DMS114 treated with DMSO at 0.1 percent for 48 hours (cell line): ENCODE data around the gene GALE.
"Not testable (repeated sequence)": the region's sequence is repeated elsewhere in the genome, so short reads cannot be mapped to it uniquely, and the experiment has no call there.

Source experiments
- DNase-seq: peaks from one replicate; lab custom pipeline; 2025; ENCODE audit not compliant: unreplicated experiment; lab: John Stamatoyannopoulos, UW

Gene GALE

DNA sequence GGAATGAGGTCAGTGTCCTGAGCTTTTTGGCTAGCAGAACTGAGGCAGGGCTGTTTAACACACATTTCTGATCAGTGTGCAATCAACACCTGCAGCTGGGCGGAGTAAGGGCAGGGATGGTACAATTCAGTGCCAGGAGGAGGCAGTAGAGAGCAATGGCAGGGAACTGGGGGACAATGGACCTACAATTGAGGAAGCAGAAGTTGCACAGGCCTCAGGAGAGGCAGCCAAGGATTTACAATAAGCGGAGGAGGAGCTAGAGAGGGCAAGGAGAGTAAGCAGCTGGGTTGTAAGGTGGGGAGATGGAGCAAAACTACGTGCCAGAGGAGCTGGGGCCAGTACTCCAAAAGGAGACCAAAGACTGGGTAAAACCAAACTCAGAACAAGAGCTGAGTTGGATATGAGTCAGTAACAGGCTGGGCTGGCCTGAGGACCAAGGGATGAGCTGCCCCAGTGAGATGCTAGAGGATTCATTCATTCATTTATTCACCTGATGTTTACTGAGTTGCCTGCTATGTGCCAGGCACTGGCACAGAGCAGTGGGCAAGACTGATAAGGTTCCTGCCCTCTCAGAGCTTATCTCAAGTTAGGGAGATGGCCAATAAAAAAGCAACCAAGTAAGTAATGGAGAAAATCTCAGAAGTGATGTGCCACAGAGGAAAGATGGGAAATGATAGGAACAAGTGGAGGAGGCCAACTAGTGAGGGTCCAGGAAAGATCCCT, 10.4 kb upstream of the GALE start:
- DNase-seq, result no peak

DNA sequence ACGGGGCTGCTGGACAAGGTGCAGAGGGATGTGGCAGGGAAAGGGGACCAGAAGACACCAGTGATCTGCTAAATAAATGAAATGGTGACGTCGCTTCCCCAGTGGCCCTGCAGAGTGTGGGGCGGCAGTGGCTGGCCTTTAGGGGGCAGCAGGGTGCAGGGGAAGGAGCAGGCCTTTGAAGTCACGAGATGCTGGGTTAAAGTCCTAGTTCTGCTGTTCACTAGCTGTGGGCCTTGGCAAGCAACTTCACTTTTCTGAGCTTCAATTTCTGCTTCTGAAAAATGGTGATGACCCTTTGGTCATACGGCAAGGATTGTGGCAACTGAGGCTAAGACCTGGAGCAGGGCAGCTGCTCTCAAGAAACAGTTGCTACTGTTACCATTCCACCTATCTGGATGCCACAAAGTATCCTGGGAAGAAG, 9.2 kb upstream of the GALE start:
- peak; percentile 56 for DNase-seq

DNA sequence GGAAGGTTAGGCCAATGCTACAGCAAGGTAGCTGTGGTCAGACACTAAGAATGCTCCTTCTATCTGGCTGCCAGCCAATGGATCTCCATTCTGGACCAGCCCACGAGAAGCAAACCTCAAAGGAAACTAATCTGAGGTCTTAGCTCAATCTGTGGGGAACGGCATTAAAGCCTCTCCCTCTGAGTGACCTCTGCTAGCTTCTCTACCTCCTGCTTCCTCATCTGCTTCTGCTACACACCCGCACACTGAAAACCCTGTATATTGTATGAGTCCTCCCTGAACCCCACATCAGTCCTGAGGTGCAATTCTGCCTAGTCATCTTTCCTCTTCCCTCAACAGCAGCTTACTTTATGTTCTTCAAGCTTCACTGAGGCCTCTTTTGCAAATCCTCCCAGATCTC, 6.9 kb upstream of the GALE start:
- DNase-seq, result no peak

DNA sequence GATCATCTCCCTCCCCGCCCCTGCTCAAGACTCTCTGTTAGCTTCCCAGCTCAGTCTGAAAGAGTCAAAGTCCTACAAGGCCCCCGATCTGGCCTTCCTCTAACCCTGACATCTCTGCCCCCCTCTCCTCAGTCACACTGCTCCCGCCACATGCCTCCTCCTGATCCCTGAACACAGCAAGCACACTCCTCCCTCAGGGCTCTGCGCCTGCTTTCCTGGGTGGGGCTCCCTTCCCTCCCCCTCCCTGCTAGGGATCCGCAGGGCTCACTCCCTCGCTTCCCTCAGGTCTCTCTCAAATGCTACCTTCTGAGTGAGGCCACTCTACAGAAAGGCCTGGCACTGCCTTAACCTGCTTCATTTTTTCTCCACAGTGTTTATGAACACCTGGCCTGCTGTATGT, 5.7 kb upstream of the GALE start:
- no peak for DNase-seq

DNA sequence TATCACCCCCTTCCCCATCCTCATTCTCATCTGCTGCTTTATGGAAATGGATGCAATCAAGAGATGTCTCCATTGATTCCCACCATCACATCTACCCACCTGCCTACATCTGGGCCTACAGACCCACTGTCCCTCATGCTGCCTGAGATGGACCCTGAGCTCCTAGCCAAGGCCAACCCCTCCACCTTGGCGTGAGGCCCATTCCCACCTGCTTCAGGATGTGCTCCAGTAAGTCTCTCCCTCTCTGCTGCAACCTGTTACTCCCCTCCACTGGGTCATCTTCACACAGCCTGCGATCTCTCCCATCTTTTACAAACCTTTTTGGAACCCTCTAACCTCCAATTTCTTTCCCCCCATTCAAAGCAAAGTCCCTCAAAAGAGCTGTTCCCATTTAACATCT, 4.5 kb upstream of the GALE start:
- DNase-seq, result no peak

DNA sequence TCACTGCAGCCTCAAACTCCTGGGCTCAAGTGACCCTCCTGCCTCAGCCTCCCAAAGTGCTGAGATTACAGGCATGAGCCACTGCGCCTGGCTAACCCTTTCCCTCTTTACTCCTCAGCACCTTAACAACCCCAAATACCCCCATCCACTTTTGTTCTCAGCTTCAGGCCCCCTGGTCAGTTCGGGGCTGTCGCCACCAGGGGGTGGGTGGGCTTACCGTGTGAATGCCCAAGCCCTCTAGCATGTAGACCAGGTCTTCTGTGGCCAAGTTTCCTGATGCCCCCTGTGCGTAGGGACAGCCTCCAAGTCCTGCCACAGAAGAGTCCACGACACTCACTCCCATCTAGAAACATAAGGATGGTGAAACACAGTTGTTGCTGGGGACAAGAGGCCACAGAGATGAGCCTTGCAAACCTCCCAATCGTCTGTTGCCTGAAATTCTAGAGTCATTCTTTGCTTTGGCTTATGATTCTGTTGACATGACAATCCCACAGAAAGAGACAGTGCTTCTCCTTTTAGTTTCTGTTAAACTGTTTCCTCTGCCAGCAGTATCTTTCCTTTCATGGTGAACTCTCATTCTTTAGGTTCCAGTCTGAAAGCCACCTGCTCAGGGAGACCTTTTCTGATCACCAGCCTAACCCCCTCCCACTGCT, 3.8 kb upstream of the GALE start:
- DNase-seq, result no peak

DNA sequence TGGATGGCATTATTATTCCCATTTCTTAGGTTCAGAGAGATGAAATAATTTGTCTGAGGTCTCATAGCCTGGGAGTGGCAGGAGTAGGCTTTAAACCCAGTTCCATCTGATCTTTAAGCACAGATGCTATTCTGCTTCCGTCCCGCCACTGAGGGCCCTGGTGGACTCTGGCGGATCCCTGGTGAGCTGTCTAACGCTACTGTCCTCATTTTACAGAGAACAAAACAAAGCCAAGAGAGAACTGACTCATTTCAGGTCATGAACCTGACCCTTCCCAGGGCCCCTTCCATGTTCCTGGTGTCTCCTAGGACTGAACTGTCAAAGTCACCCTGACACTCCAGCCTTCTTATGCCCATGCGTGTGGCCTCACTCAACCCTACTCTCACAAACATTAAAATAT, 3.1 kb upstream of the GALE start:
- no peak for DNase-seq

DNA sequence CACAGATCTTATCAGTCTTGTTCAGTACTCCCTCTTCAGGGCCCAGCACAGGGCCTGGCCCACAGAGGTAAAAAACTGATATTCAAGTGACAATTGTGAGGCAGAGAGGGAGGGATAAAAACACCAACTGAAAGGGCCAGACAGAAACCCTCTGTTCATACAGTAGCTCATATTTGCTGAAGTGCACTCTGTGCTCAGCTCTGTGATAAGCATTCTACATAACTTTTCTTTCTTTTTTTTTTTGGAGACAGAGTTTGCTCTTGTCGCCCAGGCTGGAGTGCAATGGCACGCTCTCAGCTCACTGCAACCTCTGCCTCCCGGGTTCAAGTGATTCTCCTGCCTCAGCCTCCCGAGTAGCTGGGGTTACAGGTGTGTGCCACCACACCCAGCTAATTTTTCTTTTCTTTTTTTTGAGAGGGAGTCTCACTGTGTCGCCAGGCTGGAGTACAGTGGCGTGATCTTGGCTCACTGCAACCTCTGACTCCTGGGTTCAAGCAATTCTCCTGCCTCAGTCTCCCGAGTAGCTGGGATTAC, 2.3 kb upstream of the GALE start:
- not testable (repeated sequence) for DNase-seq

DNA sequence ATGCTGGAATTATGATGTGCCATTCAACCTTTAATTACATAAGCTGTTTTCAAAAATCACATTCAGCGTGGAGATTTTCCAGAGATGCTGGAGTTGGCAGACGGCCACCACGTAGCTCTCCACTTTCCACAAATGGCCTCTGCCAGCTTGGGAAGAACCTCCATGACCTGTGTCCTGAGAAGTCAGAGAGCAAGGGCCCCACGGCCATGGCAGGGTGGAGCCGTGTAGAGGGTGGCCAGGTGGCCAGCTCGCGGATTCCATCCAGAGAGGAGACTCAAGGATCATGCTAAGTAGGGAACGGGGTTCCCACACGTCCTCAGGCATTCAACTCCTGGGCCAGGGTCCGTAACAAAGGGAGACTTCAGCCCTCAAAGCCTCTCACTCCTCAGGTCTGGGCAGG, 1.3 kb upstream of the GALE start:
- DNase-seq, result no peak

DNA sequence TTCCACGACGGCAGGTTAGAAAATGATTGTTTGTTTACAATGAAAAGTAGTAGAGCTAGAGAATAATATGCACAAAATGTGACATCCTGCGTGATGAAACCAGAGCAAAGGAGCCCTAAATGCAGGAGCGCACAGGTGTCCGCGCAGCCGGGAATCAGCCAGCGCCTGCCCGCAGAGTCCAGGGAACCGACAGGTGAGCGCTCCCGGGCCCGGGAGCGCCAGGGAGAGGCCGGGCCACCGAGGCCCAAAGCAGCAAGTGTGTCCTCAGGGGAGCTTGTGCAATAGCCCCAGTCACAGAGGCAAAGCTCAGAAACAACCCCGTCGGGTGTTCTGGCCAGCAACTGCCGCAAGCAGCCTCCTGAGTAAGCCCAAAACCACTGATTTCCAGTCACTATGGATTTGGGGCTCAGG, 789 bp upstream of the GALE start:
- DNase-seq, result no peak

DNA sequence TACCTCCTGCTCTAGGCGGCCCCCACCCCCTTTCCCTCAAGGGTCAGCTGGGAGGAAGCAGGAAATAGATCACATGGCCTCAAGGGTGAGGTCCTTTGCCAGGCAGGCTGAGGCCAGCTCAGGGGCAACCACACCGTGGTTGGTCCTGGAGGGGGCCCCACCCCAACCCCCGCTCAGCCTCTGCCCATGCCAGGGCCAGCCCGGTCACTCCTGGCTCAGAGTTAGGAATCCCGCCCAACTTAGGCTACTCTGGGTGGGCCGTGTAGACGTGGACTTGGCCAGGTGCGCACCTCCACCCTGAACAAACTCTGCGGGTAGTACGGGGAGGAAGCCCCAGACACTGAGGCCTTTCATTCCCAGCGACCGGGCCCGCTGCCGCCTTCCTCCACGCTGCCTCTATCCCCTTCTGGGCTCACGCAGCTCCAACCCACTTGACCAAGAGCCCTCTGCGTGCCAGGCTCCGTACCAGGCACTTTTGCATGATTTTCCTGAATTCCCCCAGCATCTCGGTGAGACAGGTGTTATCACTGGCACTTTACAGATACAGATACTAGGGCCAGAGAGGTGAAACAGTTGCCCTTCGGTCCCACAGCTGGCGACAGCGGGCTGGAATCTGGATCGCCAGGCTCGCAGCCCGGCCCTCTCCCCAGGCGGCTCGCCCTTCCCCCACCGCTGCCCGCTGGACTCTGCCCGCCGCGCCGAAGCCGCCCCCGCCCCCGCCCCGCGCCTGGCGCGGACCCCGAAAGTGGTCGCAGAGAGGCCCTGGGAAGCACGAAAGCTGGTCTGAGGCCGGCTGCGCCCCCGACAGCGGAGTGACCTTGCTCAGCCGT, 769 bp downstream of the GALE start:
- no peak for DNase-seq

DNA sequence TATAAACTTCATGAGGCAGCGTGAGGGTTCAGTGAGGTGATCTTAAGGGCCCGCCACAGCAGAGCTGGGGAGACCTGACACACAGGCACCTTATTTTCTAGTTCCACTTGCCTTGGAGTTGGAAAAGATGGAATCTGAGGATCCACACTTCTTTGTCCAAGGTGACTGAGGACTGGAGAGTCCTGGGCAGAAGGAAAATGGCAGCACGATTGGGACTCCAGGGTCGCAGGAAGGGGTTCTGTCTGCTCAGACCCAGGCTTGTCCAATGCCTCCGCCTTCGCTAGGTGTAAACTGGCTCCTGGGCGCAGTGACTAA, 1.3 kb downstream of the GALE start:
- DNase-seq, result no peak

DNA sequence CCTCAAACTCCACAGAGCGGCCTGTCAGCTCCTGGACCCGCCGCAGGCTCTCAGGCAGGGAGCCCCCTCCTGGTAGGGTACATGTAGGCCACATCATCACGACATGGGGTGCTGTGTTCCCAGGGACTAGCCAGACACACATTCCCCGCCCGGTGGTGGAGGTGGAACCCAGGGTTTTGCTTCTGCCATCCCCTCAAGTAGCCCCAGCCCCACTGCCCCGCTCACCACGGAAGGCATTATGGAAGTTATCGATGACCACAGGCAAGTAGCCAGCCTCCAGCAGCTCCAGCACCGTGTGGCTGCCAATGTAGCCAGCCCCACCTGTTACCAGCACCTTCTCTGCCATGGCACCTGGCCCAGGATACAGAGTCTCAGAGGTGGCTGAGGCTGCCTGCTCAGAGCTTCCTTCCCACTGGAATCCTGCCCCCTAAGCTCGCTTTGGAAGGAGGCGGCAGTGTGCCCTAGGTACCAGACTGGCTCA, 1.9 kb downstream of the GALE start:
- no peak for DNase-seq

DNA sequence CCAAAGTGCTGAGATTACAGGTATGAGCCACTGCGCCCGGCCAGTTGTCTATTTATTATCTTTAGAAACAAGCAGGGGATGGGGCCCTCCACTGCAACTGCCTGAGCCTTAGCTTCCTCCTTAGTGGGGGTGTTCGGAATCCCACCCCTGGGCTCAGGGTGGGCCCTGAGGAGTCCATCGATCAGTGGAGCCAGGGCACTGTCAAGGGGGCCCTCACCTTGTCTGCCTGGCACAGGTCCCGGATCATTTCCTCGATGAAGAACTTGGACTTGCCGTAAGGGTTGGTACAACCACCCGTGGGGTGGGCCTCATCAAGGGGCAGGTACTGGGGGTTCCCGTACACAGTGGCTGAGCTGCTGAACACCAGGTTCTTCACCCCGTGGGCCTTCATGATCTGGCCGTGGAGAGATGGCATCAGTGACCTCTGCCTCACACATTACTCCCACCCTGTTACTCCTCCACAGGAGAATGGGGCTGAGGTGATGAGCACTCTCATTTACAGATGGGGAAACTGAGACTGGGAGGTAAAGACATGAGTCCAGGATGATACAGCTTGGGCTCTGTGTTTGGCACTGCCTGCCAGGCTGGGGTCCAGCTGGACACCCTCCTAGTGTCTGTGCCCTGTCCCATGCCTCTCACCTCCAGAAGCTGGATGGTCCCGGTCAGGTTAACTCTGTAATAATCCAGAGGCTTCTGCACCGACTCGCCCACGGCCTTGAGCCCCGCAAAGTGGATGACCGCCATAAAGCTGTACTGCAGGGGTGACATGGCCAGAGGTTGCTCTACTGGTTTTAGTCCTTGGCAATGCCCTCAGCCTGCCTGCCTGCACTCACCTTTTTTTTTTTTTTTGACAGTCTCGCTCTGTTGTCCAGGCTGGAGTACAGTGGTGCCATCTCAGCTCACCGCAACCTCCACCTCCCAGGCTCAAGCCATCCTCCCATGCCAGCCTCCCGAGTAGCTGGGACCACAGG, 2.8 kb downstream of the GALE start:
- DNase-seq, result no peak

DNA sequence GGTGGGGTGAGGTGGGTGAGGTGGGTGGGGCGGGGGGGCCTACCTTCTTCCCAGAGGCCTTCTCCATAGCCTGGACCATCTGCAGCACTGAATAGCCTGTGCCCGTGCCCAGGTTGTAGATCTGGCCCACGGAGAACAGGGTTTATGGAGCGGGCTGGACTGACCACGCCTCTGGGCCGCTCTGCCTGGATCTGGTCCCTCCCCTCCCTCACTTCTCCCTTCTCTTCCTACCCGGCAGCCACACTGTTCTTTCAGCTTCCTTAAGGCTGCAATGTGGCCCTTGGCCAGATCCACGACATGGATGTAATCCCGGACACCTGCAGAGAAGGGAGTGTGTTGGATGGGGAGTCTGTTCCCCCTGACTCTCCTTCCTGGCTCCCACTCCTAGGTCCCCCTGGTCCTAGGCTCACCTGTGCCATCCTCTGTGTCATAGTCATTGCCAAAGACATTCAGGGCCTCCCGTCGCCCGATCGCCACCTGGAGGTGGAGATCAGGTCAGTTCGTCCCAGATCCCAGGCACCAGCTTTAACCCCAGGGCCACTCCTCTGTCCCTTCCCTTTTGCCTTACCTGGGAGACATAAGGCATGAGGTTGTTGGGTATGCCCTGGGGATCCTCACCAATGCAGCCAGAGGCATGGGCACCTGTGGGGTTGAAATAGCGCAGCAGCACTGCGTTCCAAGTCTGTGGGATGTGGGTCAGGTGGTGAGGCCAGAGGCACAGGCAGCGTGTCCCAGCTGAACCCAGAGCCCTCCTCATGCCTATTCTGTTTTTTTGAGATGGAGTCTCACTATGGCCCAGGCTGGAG, 3.9 kb downstream of the GALE start:
- no peak for DNase-seq

DNA sequence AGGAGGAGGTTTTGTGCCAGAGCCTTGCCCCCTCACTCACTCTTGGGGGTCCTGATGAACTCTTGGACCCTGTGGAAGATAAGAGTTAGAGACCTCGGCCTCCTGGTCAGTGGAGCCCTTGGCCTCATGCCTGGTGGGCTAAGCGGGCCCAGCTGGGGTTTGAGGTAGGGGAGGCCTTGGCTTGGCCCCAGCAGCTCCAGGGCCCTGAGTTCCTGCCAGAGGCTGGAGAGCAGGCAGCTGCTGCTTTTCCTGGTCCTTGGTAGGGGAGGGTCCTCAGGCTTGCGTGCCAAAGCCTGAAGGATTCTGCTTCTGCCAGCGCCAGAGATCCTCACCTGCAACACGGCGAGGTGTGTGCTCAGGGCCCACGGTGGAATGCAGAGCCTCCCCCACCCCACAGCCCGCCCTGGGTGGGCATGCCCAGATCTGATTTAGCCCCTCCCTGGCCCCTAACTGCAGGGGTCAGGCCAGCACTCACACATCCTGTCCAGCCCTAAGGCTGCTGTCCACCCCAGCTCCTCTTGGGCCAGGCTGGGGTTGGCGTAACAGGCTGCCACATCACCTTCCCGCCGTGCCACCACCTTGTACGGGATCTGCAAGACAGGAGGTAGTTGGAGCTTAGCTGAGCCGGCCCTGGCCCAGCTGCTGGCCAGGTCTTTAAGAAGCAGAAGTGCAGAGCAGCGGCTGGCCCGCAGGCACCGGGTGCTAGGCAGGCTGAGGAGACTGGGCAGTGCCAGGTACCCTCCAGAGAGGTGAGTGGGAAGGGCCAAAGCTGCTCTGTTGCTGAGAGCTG, 4.7 kb downstream of the GALE start:
- DNase-seq, result no peak

DNA sequence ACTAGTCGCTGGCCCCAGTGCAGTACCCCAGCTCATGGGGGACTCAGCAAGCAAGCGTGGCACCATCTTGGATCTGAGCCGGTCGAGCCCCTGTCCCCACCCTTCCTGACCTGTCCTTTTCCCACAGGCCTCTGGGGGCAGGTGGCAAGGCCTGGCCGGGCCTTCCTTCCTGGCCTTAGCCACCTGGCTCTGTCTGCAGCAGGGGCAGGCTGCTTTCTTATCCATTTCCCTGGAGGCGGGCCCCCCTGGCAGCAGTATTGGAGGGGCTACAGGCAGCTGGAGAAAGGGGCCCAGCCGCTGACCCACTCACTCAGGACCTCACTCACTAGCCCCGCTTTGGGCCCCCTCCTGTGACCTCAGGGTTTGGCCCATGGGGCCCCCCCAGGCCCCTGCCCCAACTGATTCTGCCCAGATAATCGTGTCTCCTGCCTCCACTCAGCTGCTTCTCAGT, 5.8 kb downstream of the GALE start:
- DNase-seq, result not testable (repeated sequence)

DNA sequence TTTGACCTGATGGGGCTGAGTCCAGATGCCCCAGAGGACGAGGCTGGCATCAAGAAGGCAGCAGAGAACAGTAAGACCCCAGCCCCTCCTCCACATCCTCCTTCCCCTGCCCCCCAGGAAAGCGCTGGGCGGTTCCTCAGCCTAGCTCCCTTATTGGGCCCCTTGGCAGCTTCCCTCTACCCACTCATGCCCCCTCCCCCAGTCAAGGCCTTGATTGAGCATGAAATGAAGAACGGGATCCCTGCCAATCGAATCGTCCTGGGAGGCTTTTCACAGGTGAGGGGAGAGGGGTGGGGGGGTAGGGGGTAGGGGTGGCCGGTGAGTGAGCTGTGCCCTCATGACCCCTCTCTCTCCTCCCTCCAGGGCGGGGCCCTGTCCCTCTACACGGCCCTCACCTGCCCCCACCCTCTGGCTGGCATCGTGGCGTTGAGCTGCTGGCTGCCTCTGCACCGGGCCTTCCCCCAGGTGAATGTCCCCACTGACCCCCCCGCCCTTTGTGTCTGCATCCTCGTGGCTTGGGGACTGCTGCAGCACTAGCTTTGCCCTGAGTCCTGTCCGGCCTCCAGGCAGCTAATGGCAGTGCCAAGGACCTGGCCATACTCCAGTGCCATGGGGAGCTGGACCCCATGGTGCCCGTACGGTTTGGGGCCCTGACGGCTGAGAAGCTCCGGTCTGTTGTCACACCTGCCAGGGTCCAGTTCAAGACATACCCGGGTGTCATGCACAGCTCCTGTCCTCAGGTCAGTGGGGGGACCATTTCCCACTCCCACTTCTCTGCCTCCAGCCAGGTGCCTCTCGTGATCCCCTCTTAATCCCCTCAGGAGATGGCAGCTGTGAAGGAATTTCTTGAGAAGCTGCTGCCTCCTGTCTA, 6.5 kb downstream of the GALE start:
- no peak for DNase-seq
